ENCODE measurements around the gene ZNF569. TPM values are rescaled to one million over a fixed set of nuclear protein-coding genes. Genes with fewer than 3 reads are reported as not detected.
A peak's percentile ranks its signal among the peaks of the same experiment; 100 is the strongest.

Gene ZNF569
- total and polyA plus RNA-seq, 2 of the 8 experiments (the other 6 are each of a cell fraction or from before 2014, with no cell fraction given), result 2.4 to 10.5 TPM

GRCh38 chr19:37506387-37507166, 39.3 kb upstream of the ZNF569 start, which contains the start of gene ZNF793 (continued):
- TF ChIP-seq SIX5 (IDR thresholded peaks at IDR 0.05; ENCODE audit: low read depth, low read length) (no peak), CHD1 (IDR thresholded peaks at IDR 0.05; ENCODE audit: low read depth, low read length) (no peak), RFX5 (IDR thresholded peaks at IDR 0.05; ENCODE audit: borderline replicate concordance, low read depth, low read length) (no peak), KDM4A (IDR thresholded peaks at IDR 0.05; ENCODE audit: low read depth, low read length, severe bottlenecking) (peak; percentile 66), POLR2AphosphoS5 (IDR thresholded peaks at IDR 0.05; ENCODE audit: low read depth, low read length) (peak; percentile 93), ASH2L (IDR thresholded peaks at IDR 0.05; ENCODE audit: low read length) (peak; percentile 74), BACH1 (IDR thresholded peaks at IDR 0.05; ENCODE audit: low read length) (no peak), SIN3A (conservative IDR thresholded peaks at IDR 0.05 in 1 of 2, IDR thresholded peaks at IDR 0.05 in 1 of 2; ENCODE audit: low read depth in 1 of 2, low read length in 2 of 2) (peak in 1 of 2 experiments; percentile 80; a peak in 2 of 4 replicates), EGR1 (IDR thresholded peaks at IDR 0.05; ENCODE audit: borderline replicate concordance, low read depth, low read length) (no peak), POU5F1 (IDR thresholded peaks at IDR 0.05; ENCODE audit: low read depth, low read length) (no peak), RXRA (IDR thresholded peaks at IDR 0.05; ENCODE audit: insufficient read depth, low read depth, low read length) (no peak), SP2 (IDR thresholded peaks at IDR 0.05; ENCODE audit: low read length) (no peak), PHF8 (conservative IDR thresholded peaks at IDR 0.05; ENCODE audit: low read depth, low read length) (peak; percentile 90), MAFK (IDR thresholded peaks at IDR 0.05; ENCODE audit: low read depth, low read length) (no peak), ATF2 (IDR thresholded peaks at IDR 0.05; ENCODE audit: low read length) (0 out of 2 replicates have a peak, but pooled peaks have one; percentile 62), BCL11A (IDR thresholded peaks at IDR 0.05; ENCODE audit: low read depth in 2 of 2, low read length in 2 of 2) (no peak), NRF1 (IDR thresholded peaks at IDR 0.05; ENCODE audit: low read depth, low read length) (no peak; the same call in 1 of the 2 replicates), YY1 (IDR thresholded peaks at IDR 0.05; ENCODE audit: low read depth, low read length) (peak; percentile 97), SRF (IDR thresholded peaks at IDR 0.05; ENCODE audit: low read depth, low read length) (no peak), BRCA1 (IDR thresholded peaks at IDR 0.05; ENCODE audit: low read depth, low read length) (no peak), KDM5A (IDR thresholded peaks at IDR 0.05; ENCODE audit: low read length) (no peak), TAF1 (IDR thresholded peaks at IDR 0.05; ENCODE audit: low read depth, low read length) (peak; percentile 78), SUZ12 (IDR thresholded peaks at IDR 0.05; ENCODE audit: low read length) (no peak), JUN (IDR thresholded peaks at IDR 0.05; ENCODE audit: low read depth, low read length) (no peak)

Data from H1 (cell line).